HG03521 (cell line): ENCODE data around the gene SLC28A1.
"Not testable (repeated sequence)": the region's sequence is repeated elsewhere in the genome, so short reads cannot be mapped to it uniquely, and the experiment has no call there.

ENCODE experiments used
- ATAC-seq: cut with Tn5 transposase; IDR thresholded peaks from one replicate; pipeline ENCODE4 v1.9.1; 2021; ENCODE audit warnings: mild to moderate bottlenecking, moderate library complexity; ENCODE audit not compliant: unreplicated experiment

SLC28A1 gene

DNA sequence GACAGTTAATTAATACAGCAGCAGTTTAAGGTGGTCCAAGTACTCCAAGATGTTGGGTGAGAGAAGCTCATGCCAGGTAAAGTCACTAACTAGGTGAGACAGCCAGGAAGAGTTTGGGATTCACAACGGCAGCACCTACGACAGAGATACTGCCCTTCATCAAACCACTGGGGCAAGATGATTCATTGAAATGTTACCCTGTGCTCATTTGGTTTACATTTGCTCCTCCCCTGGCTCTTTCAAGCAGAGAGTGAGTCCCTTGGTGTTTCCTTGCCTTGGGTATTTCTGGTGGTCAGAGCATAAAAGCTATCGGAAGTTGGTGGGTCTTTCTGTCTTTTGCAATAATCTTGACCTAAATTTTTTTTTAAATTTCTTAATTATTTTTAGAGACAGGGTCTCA lies 77.2 kb downstream of the SLC28A1 start:
- no peak for ATAC-seq

DNA sequence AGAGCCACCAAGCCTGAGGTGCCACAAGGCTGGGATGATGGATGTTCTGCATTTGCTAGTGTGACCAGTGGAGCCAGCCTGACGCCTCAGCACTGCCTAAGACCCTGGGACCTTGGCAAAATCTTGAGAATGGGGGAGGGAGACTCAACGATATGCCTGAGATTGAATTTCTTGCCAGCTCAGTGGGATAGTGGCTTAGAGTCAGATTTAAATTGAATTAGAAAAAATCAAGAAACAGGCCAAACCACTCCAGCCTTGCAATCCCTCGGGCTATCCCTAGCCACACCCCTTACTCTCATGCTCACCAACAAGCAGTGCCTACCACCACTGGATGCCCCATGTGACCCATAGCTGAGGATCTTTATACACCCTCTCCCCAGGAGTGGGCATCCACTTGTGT lies 78.5 kb downstream of the SLC28A1 start:
- ATAC-seq, result no peak

DNA sequence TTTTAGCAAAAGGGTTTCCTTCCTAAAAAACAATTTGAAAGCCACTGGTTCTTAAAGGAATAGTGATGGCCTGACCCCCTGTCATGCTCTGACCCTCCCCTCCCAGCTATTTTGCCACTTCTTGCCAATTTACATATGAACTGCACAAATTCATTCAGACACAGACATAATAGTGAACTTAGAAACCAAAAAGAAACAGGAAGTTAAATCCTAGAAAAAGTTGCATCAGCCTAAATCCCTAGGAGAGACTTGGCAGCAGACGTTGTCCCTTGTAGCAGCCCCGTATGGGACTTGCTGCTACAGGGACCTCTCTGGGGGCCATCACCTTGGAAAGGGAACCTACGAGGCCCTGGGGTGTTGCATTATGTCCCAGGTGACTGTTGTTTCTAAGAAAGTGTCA lies 82.9 kb downstream of the SLC28A1 start:
- no peak for ATAC-seq

DNA sequence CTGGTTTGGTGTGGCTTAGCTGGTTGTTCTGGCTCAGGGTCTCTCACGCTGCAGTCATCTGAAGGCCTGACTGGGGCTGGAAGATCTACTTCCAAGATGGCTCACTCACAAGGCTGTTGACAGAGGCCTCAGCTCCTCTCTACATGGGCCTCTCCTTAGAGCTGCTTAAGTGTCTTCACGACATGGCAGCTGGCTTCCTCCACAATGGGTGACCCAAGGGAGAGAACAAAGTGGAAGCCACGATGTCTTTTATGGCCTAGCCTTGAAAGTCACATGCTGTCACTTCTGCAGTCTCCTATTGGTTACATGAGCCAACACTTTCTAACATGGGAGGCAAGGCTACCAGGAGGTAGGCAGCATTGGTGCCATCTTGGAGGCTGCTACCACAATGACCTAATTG lies 83.8 kb downstream of the SLC28A1 start:
- ATAC-seq, result no peak

DNA sequence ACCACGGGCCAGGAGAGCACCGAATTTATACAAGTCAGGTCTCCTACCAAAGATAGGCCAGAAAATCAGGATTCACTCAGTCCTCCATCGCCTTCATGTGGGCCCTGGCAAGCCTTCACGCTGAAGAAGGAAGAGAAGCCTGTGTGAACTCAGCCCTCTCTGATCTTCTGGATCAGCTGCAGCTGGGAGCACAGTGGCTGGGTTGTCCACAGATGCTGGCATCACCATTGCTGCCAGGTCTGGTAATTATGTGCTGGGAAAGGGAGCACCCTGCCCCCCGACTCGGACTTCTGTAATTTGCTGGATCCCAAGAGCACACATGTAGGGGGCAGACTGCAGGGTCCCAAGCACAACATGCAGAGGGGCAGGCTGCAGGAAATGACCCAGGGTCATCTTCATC lies 84.8 kb downstream of the SLC28A1 start:
- ATAC-seq, result no peak

DNA sequence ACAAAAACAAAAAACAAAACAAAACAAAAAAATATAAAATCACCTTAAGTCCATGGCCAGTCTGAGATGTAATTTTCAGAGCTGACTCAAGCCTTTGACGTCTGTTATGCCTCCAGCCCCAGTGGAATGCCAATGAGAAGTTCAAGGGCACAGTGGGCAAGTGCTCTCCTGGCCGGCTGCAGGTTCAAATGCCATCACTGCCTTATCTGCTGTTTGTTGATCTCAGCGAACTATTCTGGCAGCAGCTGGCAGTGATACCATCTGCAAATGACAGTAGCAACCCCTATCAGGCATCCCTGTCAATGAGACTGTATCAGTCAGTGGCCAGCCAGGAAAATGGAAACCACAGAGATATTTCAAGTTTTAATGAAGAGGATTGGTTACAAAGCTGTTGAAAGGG lies 86.4 kb downstream of the SLC28A1 start:
- ATAC-seq, result no peak

DNA sequence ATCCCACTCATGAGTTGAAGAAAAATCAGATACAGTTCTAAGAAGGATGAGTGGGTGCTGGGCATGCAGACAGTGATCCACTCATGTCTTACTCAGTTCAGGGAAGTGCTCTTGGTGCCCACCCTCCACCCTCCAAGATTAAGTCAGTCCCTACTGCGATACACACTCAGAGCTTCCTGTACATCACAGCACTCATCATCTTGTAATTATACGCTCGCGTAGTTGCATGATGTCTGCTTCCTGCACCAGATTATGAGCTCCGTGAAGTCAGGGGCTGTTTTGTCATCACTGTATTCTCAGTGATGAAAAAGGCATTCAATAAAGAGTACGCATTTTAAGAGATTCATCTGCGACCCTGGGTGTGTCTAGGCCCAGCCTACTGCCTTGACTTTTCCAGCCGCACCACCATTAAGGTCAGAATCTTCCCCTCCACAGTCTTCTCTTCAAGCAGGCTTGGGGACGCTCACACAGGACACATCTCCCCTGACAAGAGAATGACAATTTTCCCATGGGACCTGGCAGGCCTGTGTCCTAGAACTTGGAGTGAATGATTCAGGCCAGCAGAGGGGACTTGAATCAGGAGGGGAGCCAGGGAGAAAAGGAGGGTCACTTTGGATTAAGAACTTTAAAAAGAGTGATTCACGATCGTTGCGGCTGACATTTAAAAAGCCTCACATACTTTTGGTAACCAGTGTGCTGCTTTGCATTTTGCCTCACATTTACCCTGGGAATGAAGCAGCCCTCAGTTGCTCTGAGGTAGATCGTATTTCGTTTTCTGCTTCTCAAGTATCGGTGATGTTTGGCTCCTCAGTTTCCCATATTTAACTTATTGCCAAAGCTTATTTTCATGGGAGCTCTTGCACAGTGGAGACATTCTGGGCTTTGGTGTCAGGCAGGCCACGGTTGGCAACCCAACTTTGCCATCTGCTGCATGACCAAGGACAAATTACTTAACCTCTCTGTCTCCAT lies 89.3 kb downstream of the SLC28A1 start:
- ATAC-seq, result no peak

DNA sequence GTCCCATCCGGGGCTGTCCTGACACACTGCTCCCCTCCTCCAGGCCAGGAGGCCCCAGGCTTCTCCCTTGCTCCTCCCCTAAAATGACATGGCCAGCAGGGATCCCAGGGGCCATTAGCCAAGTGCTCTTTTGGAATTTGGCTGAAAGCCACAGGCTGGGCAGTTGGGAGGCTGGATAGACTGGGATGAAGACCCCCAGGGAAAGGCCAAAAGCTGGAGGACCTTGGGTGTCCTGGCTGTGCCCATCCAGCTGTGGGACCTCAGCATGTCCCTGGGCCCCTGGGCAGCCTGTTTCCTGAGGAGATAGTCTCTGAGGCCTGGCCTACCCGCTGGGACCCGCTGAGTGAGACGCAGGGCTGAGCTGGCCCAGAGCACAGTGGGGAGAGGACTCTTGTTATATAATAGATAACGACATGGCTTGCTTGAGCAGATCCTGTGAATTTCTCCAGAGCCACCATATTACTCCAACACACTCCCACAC lies 91.4 kb downstream of the SLC28A1 start:
- ATAC-seq, result no peak

DNA sequence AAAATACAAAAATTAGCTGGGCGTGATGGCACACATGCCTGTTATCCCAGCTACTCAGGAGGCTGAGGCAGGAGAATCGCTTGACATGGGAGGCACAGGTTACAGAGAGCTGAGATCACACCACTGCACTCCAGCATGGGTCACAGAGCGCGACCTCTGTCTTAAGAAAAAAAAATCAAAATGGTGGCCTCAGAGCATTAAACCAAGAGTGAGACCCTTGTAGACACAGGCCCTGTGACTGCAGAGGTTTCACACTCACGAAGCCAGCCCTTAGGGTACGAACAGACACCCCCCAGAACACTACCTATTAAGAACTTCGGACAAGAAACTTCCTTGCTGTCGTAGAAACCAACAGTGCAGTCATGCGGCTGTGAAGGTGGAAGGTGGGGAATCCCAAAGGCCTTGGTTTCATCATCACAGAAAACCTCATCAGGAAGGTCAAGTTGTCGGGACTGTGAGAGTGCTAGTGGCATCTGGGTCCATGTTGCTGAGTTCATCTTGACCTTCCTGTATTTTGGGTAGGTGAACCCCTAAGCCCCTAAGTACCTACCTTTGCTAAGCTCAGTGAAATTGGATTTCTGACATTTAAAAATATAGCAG lies 92.4 kb downstream of the SLC28A1 start:
- ATAC-seq, result no peak

DNA sequence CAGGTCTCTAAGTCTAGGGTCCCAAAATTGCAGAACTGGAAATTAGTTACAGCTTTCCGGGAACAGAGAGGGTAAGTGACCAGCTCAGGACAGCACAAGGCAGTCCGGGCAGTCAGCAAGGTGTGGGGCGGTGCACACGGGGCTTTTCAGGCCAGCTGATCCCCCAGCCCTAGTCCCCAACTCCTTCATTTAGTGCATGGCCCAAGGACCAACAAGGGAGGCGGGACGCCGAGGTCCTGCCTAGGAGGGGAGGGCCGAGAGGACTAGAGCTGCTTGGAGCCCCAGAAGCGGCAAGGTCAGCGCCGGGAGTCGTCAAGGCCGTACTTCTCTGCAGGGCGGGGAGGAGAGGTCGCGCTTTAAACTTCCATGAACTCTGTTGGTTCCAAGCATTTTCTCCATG lies 95.2 kb downstream of the SLC28A1 start:
- ATAC-seq, result no peak

DNA sequence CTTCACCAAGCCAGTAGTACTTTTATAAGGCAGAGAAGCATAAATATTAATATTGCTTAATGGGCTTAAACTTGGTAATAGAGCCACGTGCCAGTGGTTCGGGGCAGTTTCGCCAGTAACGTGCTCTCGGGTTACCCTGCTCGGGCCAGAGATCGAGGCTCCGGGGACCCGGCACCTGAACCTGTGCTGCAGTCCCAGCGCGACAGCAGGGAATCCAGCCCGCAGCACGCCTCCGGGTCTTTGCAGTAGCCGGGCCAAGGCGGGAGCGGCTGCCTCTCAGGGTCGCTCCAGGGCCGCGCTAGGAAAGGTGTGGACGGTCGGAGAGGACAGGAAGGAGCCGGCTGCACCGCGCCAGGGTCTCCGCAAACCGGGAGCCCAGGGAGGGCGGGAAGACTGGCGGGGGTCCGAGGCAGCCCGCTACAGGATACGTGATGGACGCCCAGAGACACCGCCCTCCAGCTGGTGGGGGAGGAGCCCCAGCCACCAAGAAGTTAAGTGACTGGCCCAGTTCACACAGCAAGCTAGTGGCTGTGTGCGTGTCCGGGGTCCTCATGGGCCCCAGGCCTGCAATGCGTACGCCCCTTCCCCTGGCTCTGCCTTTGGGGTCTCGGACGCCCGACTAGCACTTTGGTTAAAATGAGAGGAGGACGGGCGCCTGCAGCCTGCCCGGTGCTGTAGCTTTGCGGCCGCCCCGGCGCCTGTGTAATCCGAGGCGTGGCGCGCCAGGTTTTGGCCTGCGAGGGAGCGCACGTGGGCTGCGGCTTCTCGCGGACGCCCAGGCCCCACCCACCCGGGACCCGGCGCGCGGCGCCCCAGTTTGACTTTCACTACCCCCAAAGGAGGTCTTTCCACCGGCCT lies 96.0 kb downstream of the SLC28A1 start:
- ATAC-seq, result peak; percentile 49

DNA sequence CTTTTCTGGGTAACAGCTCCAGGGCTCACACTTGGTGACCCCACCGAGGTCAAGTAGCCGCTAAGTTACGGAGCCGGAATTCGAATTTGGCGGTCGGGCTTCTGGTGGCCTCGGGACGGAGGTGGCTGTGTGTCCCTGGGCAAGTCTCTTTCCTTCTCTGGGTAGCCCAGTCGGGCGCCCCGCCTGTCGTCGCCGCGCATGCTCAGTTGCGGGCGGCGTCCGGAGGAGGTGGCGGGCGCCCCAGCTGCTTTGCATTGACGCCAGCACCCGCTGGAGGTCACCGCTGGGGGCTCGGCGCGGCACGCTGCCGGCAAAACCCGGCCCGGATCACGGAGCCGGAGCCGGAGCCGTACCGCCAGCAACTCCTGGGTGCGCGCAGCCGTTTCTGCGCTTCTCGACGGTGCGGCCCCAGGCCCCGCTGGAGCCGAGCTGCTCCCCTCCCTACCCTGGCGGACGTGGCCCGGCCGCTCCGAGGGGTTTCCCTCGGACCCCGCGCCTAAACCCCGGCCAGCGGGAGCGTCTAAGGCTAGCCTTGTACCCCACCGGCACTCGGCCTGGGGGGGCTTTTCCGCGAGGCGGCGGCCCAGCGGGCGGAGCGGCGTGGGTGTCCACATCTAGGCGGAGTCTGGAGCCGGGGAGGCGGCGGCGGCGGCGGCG lies 96.7 kb downstream of the SLC28A1 start:
- ATAC-seq, result peak; percentile 65

DNA sequence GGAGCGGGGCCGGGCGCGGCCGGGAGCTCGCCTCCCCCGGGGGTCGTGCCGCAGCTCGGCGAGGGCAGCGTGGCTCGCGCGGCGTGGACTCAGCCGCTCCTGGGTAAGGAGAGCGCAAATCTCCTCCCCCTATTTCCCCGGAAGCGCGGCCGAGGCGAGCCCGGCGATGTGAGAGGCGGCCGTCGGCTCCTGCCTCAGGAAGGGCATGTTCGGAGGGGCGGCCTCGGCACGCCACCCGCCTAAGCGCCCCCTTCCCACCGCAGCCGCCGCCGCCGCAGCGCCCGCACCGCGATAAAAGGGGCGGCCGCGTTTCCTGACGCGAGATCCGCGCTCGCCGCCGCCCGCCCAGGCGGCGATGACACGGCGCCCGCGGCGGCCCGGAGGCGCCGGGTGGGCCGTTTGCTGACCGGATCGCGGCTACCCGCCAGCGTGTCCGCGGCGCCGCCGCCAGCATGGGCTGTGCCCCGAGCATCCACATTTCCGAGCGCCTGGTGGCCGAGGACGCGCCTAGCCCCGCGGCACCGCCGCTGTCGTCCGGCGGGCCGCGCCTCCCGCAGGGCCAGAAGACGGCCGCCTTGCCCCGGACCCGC lies 97.3 kb downstream of the SLC28A1 start, which contains the start of gene PDE8A:
PDE8A (plus strand) TSS at position 146 of the 590 bp plus-strand sequence; CDS start at position 453, 307 bp downstream.
- ATAC-seq, result peak; percentile 15

DNA sequence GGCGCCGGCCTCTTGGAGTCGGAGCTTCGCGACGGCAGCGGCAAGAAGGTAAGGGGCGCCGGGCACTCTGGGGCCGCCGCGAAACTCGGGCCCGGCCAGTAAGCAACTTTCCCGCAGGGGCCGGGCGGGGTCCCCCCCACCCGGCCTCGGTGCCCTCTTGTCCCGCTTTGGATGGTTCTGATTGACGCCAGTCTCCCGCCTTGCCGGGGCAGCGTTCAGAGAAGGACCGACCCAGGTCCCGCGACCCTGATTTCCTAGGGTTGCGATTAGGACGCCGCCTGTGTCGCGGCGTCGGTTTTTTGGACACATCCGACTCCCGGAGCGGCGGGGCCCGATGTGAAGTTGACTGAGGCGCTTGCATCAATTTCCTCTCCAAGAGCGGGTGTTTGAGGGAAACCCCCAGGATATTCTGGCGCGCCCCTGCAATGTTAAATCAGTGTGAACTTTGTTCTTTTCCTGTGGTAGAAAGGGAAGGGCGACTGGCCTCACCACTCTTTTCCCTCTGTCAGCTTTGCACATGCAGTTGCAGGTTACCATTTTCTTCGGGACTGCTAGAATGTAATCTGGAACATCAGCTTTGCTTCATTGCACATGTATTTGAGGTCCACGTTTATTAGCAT lies 97.9 kb downstream of the SLC28A1 start:
- no peak for ATAC-seq

DNA sequence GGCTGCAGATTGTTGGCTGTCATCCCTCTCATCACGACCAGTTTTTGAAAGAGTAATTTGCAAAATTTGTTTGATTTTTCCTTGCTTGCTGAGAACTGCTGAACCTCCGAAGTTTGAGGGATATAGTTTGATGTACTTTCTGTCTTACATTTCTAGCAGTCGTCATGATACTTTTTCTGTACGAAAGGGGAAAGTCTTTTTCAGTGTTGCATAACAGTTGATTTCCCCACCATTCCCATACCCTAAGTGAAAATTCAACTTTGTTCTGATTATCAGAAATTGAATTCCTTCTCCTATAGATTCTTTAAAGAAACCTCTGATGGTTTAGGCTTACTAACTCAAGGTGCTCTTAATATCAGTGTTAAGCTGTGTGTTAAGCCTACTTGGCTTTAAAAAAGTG lies 98.8 kb downstream of the SLC28A1 start:
- no peak for ATAC-seq

DNA sequence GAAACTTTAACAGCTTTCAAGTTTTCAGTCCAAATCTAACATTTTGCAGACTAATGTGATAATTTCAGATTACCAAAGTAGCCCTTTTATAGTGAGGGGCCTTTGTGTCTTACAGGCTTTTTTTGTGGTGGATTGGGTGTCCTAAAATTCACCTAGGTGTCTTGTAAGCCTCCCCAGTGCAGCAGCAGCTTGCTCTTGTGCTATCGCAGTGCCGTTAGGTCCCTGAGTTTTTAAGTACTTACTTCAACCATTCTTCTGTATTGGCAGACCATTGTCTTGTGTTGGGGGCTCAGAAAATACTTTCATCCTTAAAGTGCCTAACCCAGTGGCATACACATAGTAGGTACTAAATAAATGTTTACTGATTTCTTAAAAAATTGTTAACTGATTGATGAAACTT lies 99.2 kb downstream of the SLC28A1 start:
- ATAC-seq, result no peak

DNA sequence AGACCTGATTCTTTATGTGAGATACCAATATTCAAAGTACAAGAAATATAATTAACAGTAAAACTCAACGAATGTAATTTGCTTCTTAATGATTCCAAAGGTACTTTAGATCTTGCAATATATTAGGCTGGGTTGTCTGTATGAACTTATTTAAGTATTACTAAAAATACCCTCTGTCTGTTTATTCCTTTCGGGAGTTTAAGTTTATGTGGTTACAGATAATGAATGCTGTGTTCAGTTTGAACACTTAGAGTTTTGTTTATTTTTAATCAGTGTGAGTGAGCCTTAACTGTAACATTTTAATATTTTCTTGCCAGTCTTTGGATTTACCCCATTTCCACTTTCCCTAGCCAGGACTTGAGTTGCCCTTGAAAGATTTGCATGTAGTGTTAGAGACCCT lies 100.7 kb downstream of the SLC28A1 start:
- no peak for ATAC-seq

DNA sequence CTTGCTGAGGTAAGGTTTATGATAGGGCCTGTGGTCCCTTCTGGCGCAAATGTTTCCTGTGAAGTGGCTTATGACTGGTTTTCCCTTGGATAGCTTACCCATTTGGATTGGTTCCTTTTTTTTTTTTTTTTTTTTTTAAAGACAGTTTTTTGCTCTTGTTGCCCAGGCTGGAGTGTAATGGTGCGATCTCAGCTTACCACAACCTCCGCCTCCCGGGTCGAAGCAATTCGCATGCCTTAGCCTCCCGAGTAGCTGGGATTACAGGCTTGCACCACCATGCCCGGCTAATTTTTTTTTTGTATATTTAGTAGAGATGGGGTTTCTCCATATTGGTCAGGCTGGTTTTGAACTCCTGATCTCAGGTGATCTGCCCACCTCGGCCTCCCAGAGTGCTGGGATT lies 102.9 kb downstream of the SLC28A1 start:
- not testable (repeated sequence) for ATAC-seq

DNA sequence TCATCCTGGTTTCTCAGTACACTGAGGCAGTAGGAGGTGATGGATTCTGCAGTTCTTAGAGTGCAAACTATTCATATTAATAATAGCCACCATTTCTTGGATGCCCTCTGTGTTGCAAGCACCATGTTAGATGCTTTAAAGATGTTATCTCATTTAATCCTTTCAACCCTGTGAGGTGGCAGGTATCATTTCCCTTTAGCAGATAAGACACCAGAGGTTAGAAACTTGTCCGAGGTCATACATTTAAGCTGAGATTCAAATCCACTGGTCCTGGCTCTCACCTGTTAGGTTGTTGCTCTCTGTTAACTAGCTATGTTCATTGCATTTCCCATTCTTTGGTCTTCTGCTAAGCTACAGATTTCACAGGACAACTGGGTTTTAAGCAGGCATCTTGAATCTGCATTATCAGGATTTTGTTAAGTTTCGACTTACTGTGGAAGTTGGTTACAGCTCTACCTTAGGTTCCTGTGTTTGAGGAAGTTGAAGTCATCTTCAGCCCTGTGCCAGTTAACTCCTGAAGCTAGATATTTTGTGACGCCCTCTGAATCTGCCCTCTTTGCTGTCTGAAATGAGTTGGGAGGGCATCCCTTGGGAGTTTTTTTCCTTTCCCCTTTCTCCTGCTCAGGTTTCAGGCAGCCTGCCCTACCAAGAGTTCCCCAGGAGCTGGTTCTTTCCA lies 103.6 kb downstream of the SLC28A1 start:
- no peak for ATAC-seq
